Erythroblast (primary cell): Measurements from ENCODE around the gene SMG7.

Experiments used
- GATA1 ChIP-seq: IDR thresholded peaks from 2 replicates; pipeline ENCODE4 v1.6.1; 2011; ENCODE audit warnings: low read depth, mild to moderate bottlenecking, control low read depth, low read length, moderate library complexity
- POLR2A ChIP-seq: IDR thresholded peaks from 2 replicates; pipeline ENCODE4 v1.6.1; 2011; ENCODE audit warnings: mild to moderate bottlenecking, low read length

- TF ChIP-seq POLR2A (no peak), GATA1 (no peak)
These were observed 39.8 kb upstream of the SMG7 start for GRCh38 chr1:183432548-183432875.
